ENCODE results near the gene N4BP2.
"Not testable (repeated sequence)": the region's sequence is repeated elsewhere in the genome, so short reads cannot be mapped to it uniquely, and the experiment has no call there.

N4BP2 gene

GRCh38 chr4:40087799-40088366 lies 31.2 kb downstream of the N4BP2 start:
- DNase-seq (ENCODE audit: low read depth in 2 of 2, low spot score in 1 of 2) = no peak

DNA sequence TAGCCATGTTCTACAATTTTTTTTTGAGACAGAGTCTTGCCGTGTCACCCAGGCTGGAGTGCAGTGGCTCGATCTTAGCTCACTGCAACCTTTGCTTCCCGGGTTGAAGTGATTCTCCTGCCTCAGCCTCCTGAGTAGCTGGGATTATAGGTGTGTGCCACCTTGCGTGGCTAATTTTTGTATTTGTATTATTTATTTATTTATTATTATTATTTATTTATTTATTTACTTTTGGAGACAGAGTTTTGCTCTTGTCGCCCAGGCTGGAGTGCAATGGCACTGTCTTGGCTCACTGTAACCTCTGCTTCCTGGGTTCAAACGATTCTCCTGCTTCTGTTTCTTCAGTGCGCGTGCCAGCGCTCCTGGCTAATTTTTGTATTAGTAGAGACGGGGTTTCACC lies 36.8 kb downstream of the N4BP2 start:
- not testable (repeated sequence) for DNase-seq (ENCODE audit: low read depth in 2 of 2, low spot score in 1 of 2)

DNA sequence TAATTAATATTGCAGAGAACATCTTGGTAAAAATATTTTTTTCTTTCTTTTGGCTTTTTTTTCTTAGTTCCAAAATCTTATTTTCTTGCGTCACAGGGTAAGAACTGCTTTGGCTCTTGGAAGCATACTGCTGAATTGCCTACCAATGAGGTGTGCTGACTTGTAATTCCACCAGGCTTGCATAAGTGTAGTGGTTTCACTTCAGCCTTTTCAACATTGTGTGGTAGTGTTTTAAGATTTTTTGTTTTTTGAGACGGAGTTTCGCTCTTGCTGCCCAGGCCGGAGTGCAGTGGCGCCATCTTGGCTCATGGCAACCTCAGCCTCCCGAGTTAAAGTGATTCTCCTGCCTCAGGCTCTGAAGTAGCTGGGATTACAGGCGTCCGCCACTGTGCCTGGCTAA lies 42.4 kb downstream of the N4BP2 start:
- no peak for DNase-seq (ENCODE audit: low read depth in 2 of 2, low spot score in 1 of 2)

- DNase-seq (ENCODE audit: low read depth in 2 of 2, low spot score in 1 of 2) = not testable (repeated sequence)
These were observed 50.5 kb downstream of the N4BP2 start for GRCh38 chr4:40107150-40107549.

GRCh38 chr4:40112027-40112792 lies 55.6 kb downstream of the N4BP2 start:
- no peak for DNase-seq (ENCODE audit: low read depth in 2 of 2, low spot score in 1 of 2)

DNA sequence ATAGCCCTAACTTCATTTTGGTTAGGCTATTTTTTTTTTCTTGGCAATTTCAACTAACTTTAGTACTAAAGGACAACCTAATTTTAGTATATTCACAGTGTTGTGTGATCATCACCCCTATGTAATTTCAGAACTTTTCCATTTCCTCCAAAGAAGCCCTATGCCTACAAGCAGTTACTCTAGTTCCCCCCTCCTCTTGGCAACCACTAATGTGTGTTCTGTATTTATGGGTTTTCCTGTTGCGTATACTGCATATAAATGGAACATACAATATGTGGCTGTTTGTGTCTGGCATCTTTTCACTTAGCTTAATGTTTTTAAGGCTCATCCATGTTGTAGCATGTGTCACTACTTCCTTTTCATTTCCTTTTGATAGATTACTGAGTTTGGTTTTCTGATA lies 57.6 kb downstream of the N4BP2 start:
- DNase-seq (ENCODE audit: low read depth in 2 of 2, low spot score in 1 of 2) = no peak

DNA sequence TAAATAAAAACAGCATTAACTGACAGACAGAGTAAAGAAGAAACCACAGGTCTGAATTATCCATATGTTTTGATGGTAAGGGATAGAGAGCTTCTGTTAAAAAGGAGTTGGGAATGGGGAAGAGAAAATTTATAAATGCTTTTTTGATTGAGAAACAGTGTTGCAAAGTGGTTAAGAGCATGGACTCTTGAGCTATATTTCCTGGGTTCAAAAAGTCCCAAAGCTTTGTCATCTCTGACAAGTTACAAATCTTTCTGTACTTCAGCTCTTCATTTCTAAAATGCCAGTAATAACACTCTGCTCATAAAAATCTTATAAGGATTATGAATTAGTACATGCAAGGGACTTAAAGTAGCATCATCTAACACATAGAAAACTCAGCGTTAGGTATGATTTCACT lies 62.2 kb downstream of the N4BP2 start:
- DNase-seq (ENCODE audit: low read depth in 2 of 2, low spot score in 1 of 2) = no peak

GRCh38 chr4:40119344-40119743 lies 62.7 kb downstream of the N4BP2 start:
- no peak for DNase-seq (ENCODE audit: low read depth in 2 of 2, low spot score in 1 of 2)

- no peak for DNase-seq (ENCODE audit: low read depth in 2 of 2, low spot score in 1 of 2)
These were observed 64.9 kb downstream of the N4BP2 start for GRCh38 chr4:40121515-40121914.

- no peak for DNase-seq (ENCODE audit: low read depth in 2 of 2, low spot score in 1 of 2)
These were observed 66.3 kb downstream of the N4BP2 start for GRCh38 chr4:40122941-40123340.

DNA sequence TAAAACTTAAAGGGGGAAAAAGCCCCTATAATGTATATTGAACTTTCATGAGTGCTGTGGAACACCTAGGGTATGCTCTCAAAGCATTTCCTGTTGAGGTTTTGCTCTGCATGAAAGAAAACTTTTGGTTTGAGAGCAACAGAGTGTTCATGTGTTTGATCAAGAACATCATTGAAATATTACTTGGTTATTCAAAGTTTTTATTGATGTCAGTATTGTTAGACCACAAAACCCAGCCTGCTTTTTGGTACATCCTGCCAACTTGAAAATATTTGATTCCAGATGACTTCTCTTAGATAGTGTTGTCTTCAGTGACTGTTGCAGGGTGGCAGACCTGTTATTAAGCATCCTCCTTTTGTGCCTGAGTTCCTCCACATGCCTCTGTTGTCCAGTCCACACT lies 68.0 kb downstream of the N4BP2 start:
- DNase-seq (ENCODE audit: low read depth in 2 of 2, low spot score in 1 of 2) = no peak

- no peak for DNase-seq (ENCODE audit: low read depth in 2 of 2, low spot score in 1 of 2)
These were observed 73.9 kb downstream of the N4BP2 start for GRCh38 chr4:40130401-40131036.

- DNase-seq (ENCODE audit: low read depth in 2 of 2, low spot score in 1 of 2) = no peak
These were observed 76.2 kb downstream of the N4BP2 start for GRCh38 chr4:40132816-40133215.

GRCh38 chr4:40134206-40134917 lies 77.7 kb downstream of the N4BP2 start:
- no peak for DNase-seq (ENCODE audit: low read depth in 2 of 2, low spot score in 1 of 2)

DNA sequence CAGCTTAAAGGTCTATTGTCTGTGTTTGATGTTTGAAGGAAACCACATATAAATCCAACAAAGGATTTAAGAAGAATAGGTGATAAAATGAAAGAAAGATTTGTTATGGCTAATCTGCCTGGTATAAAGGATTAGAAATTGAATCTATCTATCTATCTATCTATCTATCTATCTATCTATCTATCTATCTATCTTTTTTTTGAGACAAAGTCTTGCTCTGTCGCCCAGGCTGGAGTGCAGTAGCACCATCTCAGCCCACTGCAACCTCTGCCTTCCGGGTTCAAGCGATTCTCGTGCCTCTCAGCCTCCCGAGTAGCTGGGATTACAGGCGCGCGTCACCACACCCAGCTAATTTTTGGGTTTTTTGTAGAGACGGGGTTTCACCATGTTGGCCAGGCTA lies 79.6 kb downstream of the N4BP2 start:
- not testable (repeated sequence) for DNase-seq (ENCODE audit: low read depth in 2 of 2, low spot score in 1 of 2)

DNA sequence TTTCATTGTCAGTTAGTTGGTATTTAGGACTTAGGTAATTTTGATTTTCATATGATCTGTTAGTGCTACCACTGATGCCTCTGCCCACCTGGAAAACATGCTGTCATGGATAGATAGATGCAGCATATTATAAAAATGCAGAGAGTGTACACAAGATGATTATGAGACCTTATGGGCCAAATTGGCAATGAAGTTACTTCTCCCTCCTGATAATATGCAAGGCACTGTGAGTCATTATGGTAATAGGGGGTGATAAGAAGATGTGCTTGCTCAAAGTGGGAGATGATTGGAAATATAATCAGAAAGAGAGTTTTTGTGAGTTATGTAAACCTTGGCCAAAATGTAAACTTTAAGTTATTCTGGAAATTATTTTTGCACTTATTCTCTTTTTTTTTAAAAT lies 83.5 kb downstream of the N4BP2 start:
- no peak for DNase-seq (ENCODE audit: low read depth in 2 of 2, low spot score in 1 of 2)

DNA sequence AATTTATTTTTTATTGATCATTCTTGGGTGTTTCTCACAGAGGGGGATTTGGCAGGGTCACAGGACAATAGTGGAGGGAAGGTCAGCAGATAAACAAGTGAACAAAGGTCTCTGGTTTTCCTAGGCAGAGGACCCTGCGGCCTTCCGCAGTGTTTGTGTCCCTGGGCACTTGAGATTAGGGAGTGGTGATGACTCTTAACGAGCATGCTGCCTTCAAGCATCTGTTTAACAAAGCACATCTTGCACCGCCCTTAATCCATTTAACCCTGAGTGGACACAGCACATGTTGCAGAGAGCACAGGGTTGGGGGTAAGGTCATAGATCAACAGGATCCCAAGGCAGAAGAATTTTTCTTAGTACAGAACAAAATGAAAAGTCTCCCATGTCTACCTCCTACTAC lies 83.9 kb downstream of the N4BP2 start:
- not testable (repeated sequence) for DNase-seq (ENCODE audit: low read depth in 2 of 2, low spot score in 1 of 2)

GRCh38 chr4:40143926-40144508 lies 87.4 kb downstream of the N4BP2 start:
- no peak for DNase-seq (ENCODE audit: low read depth in 2 of 2, low spot score in 1 of 2)

- no peak for DNase-seq (ENCODE audit: low read depth in 2 of 2, low spot score in 1 of 2)
These were observed 88.1 kb downstream of the N4BP2 start for GRCh38 chr4:40144716-40145115.

GRCh38 chr4:40147490-40147889 lies 90.8 kb downstream of the N4BP2 start:
- not testable (repeated sequence) for DNase-seq (ENCODE audit: low read depth in 2 of 2, low spot score in 1 of 2)

GRCh38 chr4:40149960-40150385 lies 93.3 kb downstream of the N4BP2 start:
- DNase-seq (ENCODE audit: low read depth in 2 of 2, low spot score in 1 of 2) = peak; percentile 21 to 44
